BE2C (cell line): ENCODE results near the gene RAI14.
"Not testable (repeated sequence)": the region's sequence is repeated elsewhere in the genome, so short reads cannot be mapped to it uniquely, and the experiment has no call there.

ENCODE experiments used
- DNase-seq: peaks from one replicate; pipeline ENCODE4 v3.0.0-alpha.2; 2020
- H3K27me3 ChIP-seq: fragments of 250-450 bp; sonication (Bioruptor Pico); 2 replicates; pipeline ENCODE4 v1.5.1; 2020; ENCODE audit warnings: mild to moderate bottlenecking
- H3K36me3 ChIP-seq: fragments of 250-450 bp; sonication (Bioruptor Pico); 2 replicates; pipeline ENCODE4 v1.5.1; 2020; ENCODE audit warnings: mild to moderate bottlenecking
- H3K4me1 ChIP-seq: fragments of 250-450 bp; sonication (Bioruptor Pico); 2 replicates; pipeline ENCODE4 v1.5.1; 2020
- H3K4me3 ChIP-seq: 2 replicates; pipeline ENCODE4 v1.5.1; 2011; ENCODE audit warnings: low read depth, low read length
- H3K9me3 ChIP-seq: fragments of 250-450 bp; sonication (Bioruptor Pico); 2 replicates; pipeline ENCODE4 v1.5.1; 2020
- TF ChIP-seq, protein P1 (sequence below): IDR thresholded peaks from 2 replicates; pipeline ENCODE4 v1.5.1; 2012; ENCODE audit warnings: mild to moderate bottlenecking, low read depth, low read length

Gene RAI14

GRCh38 chr5:34718516-34718915 is 62.4 kb downstream of the RAI14 start:
- Histone ChIP-seq H3K36me3 (no peaks in the 10 kb centered on the region), H3K27me3 (no peaks in the 10 kb centered on the region), H3K4me3 (no peak overlapping the region), H3K9me3 (no peaks in the 10 kb centered on the region), H3K4me1 (no peaks in the 10 kb centered on the region)
- TF ChIP-seq, protein P1, sequence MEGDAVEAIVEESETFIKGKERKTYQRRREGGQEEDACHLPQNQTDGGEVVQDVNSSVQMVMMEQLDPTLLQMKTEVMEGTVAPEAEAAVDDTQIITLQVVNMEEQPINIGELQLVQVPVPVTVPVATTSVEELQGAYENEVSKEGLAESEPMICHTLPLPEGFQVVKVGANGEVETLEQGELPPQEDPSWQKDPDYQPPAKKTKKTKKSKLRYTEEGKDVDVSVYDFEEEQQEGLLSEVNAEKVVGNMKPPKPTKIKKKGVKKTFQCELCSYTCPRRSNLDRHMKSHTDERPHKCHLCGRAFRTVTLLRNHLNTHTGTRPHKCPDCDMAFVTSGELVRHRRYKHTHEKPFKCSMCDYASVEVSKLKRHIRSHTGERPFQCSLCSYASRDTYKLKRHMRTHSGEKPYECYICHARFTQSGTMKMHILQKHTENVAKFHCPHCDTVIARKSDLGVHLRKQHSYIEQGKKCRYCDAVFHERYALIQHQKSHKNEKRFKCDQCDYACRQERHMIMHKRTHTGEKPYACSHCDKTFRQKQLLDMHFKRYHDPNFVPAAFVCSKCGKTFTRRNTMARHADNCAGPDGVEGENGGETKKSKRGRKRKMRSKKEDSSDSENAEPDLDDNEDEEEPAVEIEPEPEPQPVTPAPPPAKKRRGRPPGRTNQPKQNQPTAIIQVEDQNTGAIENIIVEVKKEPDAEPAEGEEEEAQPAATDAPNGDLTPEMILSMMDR: no peak
- no peak for DNase-seq

DNA sequence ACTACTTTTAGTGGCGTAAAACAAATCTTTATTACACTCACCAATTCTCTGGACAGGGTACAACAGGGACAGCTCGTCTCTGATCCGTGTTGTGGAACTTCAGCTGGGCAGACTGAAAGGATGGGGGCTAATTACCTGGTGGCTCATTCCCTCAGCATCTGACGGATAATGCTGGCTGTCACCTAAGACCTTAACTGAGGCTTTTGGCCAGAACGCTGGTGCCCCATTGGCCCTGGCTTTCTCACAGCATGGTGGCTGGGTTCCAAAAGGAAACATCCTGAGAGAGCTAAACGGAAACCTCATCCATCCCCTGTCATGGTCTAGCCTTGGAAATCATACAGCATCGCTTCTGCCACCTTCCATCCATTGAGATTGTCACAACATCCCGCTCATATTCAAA is 62.9 kb downstream of the RAI14 start:
- no peak for DNase-seq
- Histone ChIP-seq H3K4me3 (no peak overlapping the region), H3K4me1 (no peaks in the 10 kb centered on the region), H3K27me3 (no peaks in the 10 kb centered on the region), H3K36me3 (no peaks in the 10 kb centered on the region), H3K9me3 (no peaks in the 10 kb centered on the region)
- TF ChIP-seq, protein P1: no peak

GRCh38 chr5:34721327-34721726 is 65.2 kb downstream of the RAI14 start:
- Histone ChIP-seq H3K36me3 (no peaks in the 10 kb centered on the region), H3K4me1 (no peaks in the 10 kb centered on the region), H3K9me3 (no peaks in the 10 kb centered on the region), H3K4me3 (no peak overlapping the region), H3K27me3 (no peaks in the 10 kb centered on the region)
- TF ChIP-seq, protein P1: no peak
- no peak for DNase-seq

DNA sequence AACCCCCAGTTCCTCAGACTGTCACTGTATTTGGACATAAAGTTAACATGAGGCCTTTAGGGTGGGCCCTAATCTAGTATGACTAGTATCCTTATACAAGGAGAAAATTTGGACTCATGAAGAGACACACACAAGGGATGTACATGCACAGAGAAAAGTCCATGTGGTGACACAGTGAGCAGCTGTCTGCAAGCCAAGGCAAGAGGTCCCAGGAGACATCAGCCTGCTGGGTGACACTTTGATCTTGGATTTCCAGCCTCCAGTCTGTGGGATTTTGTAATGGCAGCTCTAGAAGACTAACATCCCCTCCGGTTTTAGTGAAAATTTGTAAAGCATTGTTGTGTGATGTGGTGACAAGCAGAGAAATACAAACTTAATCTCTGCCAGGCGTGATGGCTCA is 66.1 kb downstream of the RAI14 start:
- Histone ChIP-seq H3K27me3 (no peaks in the 10 kb centered on the region), H3K4me3 (no peak overlapping the region), H3K9me3 (no peaks in the 10 kb centered on the region), H3K4me1 (no peaks in the 10 kb centered on the region), H3K36me3 (no peaks in the 10 kb centered on the region)
- TF ChIP-seq, protein P1: no peak
- DNase-seq: no peak

DNA sequence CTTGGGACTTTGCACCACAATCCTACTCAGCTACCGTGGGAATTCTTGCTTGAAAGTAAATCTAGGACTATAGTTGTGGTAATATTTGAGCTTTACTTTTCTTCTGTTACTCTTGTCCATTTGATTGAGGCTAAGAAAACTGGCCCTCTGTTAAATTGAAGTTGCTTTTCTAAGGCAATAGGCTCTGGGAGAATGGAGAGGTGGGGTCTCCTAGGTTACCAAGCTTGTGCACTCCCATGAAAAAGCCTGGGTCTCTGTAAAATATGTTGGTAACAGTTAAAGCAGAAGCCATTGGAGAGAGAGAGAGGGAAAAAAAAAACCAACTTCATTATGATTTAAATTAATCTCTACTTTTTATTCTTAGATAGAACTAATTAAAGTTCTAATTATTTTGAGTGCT is 68.6 kb downstream of the RAI14 start:
- no peak for DNase-seq
- no peak overlapping the region for H3K4me3 ChIP-seq
- no peaks in the 10 kb centered on the region for H3K27me3 ChIP-seq
- TF ChIP-seq, protein P1: no peak
- H3K4me1 ChIP-seq: no peaks in the 10 kb centered on the region
- H3K9me3 ChIP-seq: no peaks in the 10 kb centered on the region
- H3K36me3 ChIP-seq: no peaks in the 10 kb centered on the region

DNA sequence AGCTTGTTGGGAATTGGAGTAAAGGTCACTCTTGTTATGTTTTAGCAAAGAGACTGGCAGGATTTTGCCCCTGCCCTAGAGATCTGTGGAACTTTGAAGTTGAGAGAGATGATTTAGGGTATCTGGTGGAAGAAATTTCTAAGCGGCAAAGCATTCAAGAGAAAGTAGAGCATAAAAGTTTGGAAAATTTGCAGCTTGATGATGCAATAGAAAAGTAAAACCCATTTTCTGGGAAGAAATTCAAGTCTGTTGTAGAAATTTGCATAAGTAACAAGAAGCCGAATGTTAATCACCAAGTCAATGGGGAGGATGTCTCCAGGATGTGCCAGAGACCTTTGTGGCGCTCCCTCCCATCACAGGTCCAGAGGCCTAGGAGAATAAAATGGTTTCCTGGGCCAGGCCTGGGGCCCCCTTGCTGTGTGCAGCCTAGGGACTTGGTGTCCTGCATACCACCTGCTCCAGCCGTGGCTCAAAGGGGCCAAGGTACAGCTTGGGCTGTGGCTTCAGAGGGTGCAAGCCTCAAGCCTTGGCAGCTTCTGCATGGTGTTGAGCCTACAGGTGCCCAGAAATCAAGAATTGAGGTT is 71.1 kb downstream of the RAI14 start:
- H3K36me3 ChIP-seq, DNase-seq, H3K4me3 ChIP-seq, H3K27me3 ChIP-seq, H3K9me3 ChIP-seq, H3K4me1 ChIP-seq: not testable (repeated sequence)

DNA sequence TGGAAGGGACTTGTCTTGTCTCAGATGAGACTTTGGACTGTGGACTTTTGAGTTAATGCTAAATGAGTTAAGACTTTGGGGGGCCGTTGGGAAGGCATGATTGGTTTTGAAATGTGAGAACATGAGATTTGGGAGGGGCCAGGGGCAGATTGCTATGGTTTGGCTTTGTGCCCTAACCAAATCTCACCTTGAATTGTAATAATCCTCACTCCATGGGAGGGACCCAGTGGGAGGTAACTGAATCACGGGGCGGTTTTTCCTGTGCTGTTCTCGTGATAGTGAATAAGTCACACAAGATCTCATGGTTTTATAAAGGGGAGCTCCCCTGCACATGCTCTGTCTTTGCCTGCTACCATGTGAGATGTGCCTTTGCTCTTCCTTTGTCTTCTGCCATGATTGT is 72.1 kb downstream of the RAI14 start:
- H3K4me1 ChIP-seq: no peaks in the 10 kb centered on the region
- TF ChIP-seq, protein P1: no peak

More for the DNA sequence above, 72.1 kb downstream of the RAI14 start:
- Histone ChIP-seq H3K4me3 (no peak overlapping the region), H3K27me3 (no peaks in the 10 kb centered on the region), H3K9me3 (no peaks in the 10 kb centered on the region), H3K36me3 (no peaks in the 10 kb centered on the region)
- no peak for DNase-seq
